IMR-90 (cell line): ENCODE data around the gene IRX3.

Experiments
- CTCF ChIP-seq: conservative IDR thresholded peaks from 2 replicates; pipeline ENCODE4 v1.5.1; 2012; ENCODE audit warnings: mild to moderate bottlenecking, low read depth, low read length, improper control_type of control experiment
- MXI1 ChIP-seq: IDR thresholded peaks from 2 replicates; pipeline ENCODE4 v1.6.1; 2012; ENCODE audit warnings: low read depth, mild to moderate bottlenecking, low read length, moderate library complexity, borderline replicate concordance
- POLR2A ChIP-seq: IDR thresholded peaks from 2 replicates; pipeline ENCODE4 v1.6.1; 2012; ENCODE audit warnings: mild to moderate bottlenecking, low read depth, low read length
- RFX5 ChIP-seq: IDR thresholded peaks from 2 replicates; pipeline ENCODE4 v1.8.0; 2012; ENCODE audit warnings: low read depth, mild to moderate bottlenecking, low read length, moderate library complexity

- TF ChIP-seq CTCF (no peak), RFX5 (no peak), POLR2A (no peak), MXI1 (no peak)
Measured at GRCh38 chr16:54233615-54234014, 53.0 kb downstream of the IRX3 start.
